CD4-positive, alpha-beta memory T cell (primary cell): Measurements from ENCODE around the gene ALAD. TPM values are rescaled to one million over a fixed set of nuclear protein-coding genes. Genes with fewer than 3 reads are reported as not detected.
A peak's percentile ranks its signal among the peaks of the same experiment; 100 is the strongest.

ENCODE experiments used
- CTCF ChIA-PET: fragments of 350-600 bp; sonication (Branson Sonifier 250); formaldehyde crosslinking; loops from one replicate; lab custom pipeline; 2021; ENCODE audit warnings: inconsistent platforms; ENCODE audit not compliant: partially characterized antibody; lab: Charles Lee
- POLR2A ChIA-PET: fragments of 350-600 bp; sonication (Branson Sonifier 250); formaldehyde crosslinking; loops from one replicate; lab custom pipeline; 2021; ENCODE audit not compliant: partially characterized antibody; lab: Charles Lee
- DNase-seq, 5 donors: peaks; one replicate each; pipeline versions ENCODE4 v3.0.0 to v3.0.0-alpha.2; 2020 to 2022; ENCODE audit warnings: mixed read lengths in 1 of 5
- H3K27ac ChIP-seq: one replicate; pipeline ENCODE4 v1.7.0; 2013; ENCODE audit warnings: low read depth, low read length
- H3K27me3 ChIP-seq: 2 replicates; pipeline ENCODE4 v1.7.0; 2013; ENCODE audit warnings: mild to moderate bottlenecking, low read length, moderate library complexity; ENCODE audit not compliant: insufficient read depth
- H3K36me3 ChIP-seq: 2 replicates; pipeline ENCODE4 v1.7.0; 2013; ENCODE audit warnings: mild to moderate bottlenecking, low read length, moderate library complexity; ENCODE audit not compliant: insufficient read depth
- H3K4me1 ChIP-seq: 2 replicates; pipeline ENCODE4 v1.7.0; 2013; ENCODE audit warnings: mild to moderate bottlenecking, low read length, moderate library complexity; ENCODE audit not compliant: insufficient read depth
- H3K4me3 ChIP-seq, 2 donors: one replicate each; pipeline ENCODE4 v1.7.0; 2013; ENCODE audit warnings: low read length in 2 of 2, mild to moderate bottlenecking in 1 of 2
- H3K9me3 ChIP-seq, 2 donors: one replicate each; pipeline ENCODE4 v1.7.0; 2013; ENCODE audit warnings: low read length in 2 of 2, control low read depth in 1 of 2; ENCODE audit not compliant: control insufficient read depth in 1 of 2
- H3K27ac Mint-ChIP-seq, 7 donors: one replicate each; pipeline ENCODE4 v1.8.0; 2020 to 2021; ENCODE audit warnings: mixed read lengths in 7 of 7, mild to moderate bottlenecking in 6 of 7, inconsistent platforms in 3 of 7, moderate library complexity in 3 of 7
- H3K27me3 Mint-ChIP-seq, 2 donors: one replicate each; pipeline ENCODE4 v1.8.0; 2020 to 2021; ENCODE audit warnings: mixed read lengths in 2 of 2
- H3K36me3 Mint-ChIP-seq, 2 donors: one replicate each; pipeline ENCODE4 v1.8.0; 2020 to 2021; ENCODE audit warnings: mixed read lengths in 2 of 2, inconsistent platforms in 1 of 2, mild to moderate bottlenecking in 1 of 2
- H3K4me1 Mint-ChIP-seq, 4 donors: one replicate each; pipeline ENCODE4 v1.8.0; 2020 to 2021; ENCODE audit warnings: mixed read lengths in 4 of 4, mild to moderate bottlenecking in 1 of 4
- H3K4me3 Mint-ChIP-seq, 8 donors: one replicate each; pipeline ENCODE4 v1.8.0; 2020 to 2021; ENCODE audit warnings: mixed read lengths in 8 of 8, mild to moderate bottlenecking in 7 of 8, moderate library complexity in 6 of 8, inconsistent platforms in 3 of 8
- H3K9me3 Mint-ChIP-seq, 8 donors: one replicate each; pipeline ENCODE4 v1.8.0; 2020 to 2021; ENCODE audit warnings: mixed read lengths in 8 of 8, mild to moderate bottlenecking in 5 of 8, inconsistent platforms in 3 of 8, moderate library complexity in 1 of 8
- intact Hi-C: fragments of 100-400 bp; cut with micrococcal nuclease; formaldehyde crosslinking; loops from one replicate; pipeline ENCODE4 v1.15.1; 2023
- polyA plus RNA-seq, 2 donors: library from polyadenylated mRNA; unstranded; fragments of 300-500 nt; fragmentation: Illumina TruSeq; gene quantifications; one replicate each; pipeline ENCODE4 v1.2.3, GENCODE V29; 2021
- total RNA-seq, 2 experiments: library from RNA; stranded (reverse); gene quantifications; one replicate each; pipeline ENCODE4 v1.2.3, GENCODE V29; 2021

ALAD gene
- total and polyA plus RNA-seq, 4 experiments from 2014 or later, result 16.4 to 39.9 (median 31.9) TPM

DNA sequence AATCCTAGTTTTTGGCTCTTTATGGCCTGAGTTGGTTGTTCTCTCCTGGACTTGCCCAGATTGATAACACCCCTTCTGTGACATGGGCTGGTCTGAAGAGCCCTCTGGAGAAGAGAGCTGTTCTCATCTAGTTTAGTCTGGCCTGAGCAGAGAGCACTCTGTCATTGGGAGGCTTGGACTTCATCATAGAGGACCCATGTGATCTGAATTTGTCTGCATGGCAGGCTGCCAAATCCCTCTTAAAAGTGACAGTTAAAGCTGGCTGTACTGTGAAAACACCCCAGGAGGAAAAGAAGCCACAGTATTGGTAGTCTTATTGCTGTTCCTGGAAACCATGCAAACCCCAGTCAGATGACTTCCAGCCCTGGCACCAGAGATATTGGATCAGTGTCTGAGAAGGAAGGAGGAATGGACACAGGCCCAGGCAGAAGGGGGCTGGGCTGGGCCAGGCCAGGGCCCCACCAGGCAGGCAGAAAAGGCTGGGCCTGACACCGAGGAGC, 57.3 kb downstream of the ALAD start:
- Mint-ChIP-seq H3K36me3 (no peaks in the 10 kb centered on the region), H3K27ac (no peak overlapping the region), H3K4me1 (peaks cover 7 to 23% (median 15%) of the 10 kb centered on the region in 4 donors), H3K9me3 (no peaks in the 10 kb centered on the region), H3K4me3 (no peak overlapping the region), H3K27me3 (peaks cover 1 to 4% of the 10 kb centered on the region in 2 donors)
- Histone ChIP-seq H3K9me3 (no peaks in the 10 kb centered on the region), H3K4me1 (peaks cover 10% of the 10 kb centered on the region), H3K36me3 (no peaks in the 10 kb centered on the region), H3K27ac (no peak overlapping the region), H3K4me3 (no peak overlapping the region), H3K27me3 (peaks cover under 1% of the 10 kb centered on the region)
- ChIA-PET CTCF (no interaction called here), POLR2A (interaction anchor here (0.7 kb wide), 1 partner anchor 1420 kb away, joined by 3 read pairs; no protein-coding TSS in a partner anchor)
- no peak for DNase-seq
- intact Hi-C loops, result no loop called here

DNA sequence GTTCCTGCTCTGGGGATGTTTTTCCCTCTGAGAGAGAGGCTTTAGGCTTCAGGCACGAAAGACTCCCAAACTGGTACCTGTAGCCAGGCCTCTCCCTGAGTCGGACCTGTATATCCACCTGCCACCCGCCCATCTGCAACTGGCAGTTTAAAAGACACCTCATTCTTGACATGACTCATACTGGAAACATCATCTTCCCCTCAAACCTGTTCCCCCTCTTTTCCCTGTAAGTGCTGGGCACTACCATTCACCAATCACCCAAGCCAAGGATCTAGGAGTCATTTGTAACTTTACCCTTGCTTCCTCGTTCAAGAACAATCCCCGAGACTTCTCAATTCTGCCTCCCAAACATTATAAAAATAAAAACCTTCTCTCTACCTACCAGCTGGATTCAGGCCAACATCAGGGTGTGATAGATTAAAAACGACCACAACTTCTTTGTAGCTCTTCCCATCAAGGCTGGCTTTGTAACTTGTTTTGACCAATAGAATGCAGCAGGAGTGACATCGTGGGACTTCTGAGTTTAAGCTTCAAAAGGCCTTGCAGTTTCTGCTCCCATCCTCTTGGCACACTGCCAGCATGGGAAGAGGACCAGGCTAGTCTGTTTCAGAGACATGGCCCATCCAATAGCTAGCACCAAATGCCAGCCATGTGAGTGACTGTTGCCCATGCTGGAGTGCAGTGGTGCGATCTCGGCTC, 59.2 kb downstream of the ALAD start:
- CTCF ChIA-PET, result interaction anchor here (1.5 kb wide), 1 partner anchor 67 kb away, joined by 8 read pairs; the partner anchor contains the start of genes CDC26 and PRPF4
- DNase-seq, result no peak
- Histone ChIP-seq H3K9me3 (no peaks in the 10 kb centered on the region), H3K4me3 (no peak overlapping the region), H3K36me3 (no peaks in the 10 kb centered on the region), H3K4me1 (peaks cover 10% of the 10 kb centered on the region), H3K27me3 (no peaks in the 10 kb centered on the region), H3K27ac (no peak overlapping the region)
- H3K27ac Mint-ChIP-seq, result peak overlapping the region in 1 of 7 donors; percentile 59
- H3K36me3 Mint-ChIP-seq, result no peaks in the 10 kb centered on the region
- POLR2A ChIA-PET, result interaction anchor here (2.9 kb wide), 1 partner anchor 35 kb away, joined by 11 read pairs; the partner anchor contains the start of gene HDHD3
- intact Hi-C loops, result no loop called here
- peaks cover 7 to 23% (median 15%) of the 10 kb centered on the region in 4 donors for H3K4me1 Mint-ChIP-seq
- H3K9me3 Mint-ChIP-seq, result no peaks in the 10 kb centered on the region
- H3K4me3 Mint-ChIP-seq, result peak overlapping the region in 7 of 8 donors; percentile 2 to 61 (median 32)
- H3K27me3 Mint-ChIP-seq, result peaks cover 1 to 4% of the 10 kb centered on the region in 2 donors

DNA sequence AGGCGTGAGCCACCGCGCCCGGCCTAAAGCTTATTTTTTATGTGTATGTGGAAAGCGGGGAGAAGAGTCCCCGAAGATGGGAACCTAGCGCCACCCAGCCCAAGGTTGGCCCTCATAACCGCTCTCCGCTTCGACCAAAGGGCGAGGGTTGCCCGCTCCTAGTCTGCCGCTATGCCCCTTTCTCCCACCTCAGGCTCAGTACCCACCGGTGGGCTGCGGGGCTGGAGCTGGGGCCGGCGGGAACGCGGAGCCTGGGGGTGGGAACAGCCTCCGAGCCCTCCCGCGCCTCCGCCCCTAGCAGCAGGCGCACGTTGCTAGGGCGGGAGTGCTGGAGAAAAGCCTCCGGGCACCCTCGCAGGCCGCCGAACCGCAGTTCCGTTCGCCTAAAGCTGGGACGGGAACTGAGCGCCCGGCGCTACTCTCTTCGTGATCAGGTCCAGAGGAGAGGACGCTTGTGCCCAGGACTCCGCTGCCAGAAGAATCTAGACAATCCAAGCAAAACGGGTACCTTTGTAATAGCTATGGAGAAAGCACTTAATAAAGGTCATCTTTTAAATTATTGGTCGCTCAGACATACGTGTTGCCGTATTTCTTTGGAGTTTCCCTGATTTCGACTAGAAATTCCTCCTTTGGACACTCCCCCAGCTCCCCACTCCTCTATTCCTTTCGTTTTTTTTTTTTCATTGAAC, 60.9 kb downstream of the ALAD start, which contains the start of gene WDR31:
Gene WDR31, minus strand, starts transcription at position 265 of the 689 bp plus-strand sequence. CDS start 8,253 bp downstream, outside the sequence.
- H3K9me3 ChIP-seq, result no peaks in the 10 kb centered on the region
- Mint-ChIP-seq H3K4me3 (peak within 1 kb of the TSS; percentile 82 to 92 (median 87)), H3K27ac (peak within 1 kb of the TSS in 6 of 7 donors; percentile 51 to 73 (median 56)), H3K9me3 (no peaks in the 10 kb centered on the region), H3K4me1 (peaks cover 7 to 23% (median 15%) of the 10 kb centered on the region in 4 donors), H3K36me3 (no peaks in the 10 kb centered on the region), H3K27me3 (peaks cover 1 to 4% of the 10 kb centered on the region in 2 donors)
- H3K27ac ChIP-seq, result peak within 1 kb of the TSS; percentile 28
- CTCF ChIA-PET, result interaction anchor here (1.0 to 2.3 kb wide), 10 partner anchors 10 to 317 kb away, joined by 3 to 21 read pairs (median 4); partner anchors contain the start of genes ALAD, BSPRY, CDC26 and HDHD3
- H3K36me3 ChIP-seq, result no peaks in the 10 kb centered on the region
- intact Hi-C loops, result loop anchor here (1.0 kb wide), 5 partner anchors 36 to 1709 kb away; partner anchors contain the start of genes ALAD, C9orf43, CDC26 and DNAJC25
- H3K27me3 ChIP-seq, result no peaks in the 10 kb centered on the region
- POLR2A ChIA-PET, result interaction anchor here (0.6 to 2.9 kb wide), 9 partner anchors 9 to 242 kb away, joined by 3 to 16 read pairs (median 6); partner anchors contain the start of genes ALAD, BSPRY, C9orf43 and CDC26
- peak within 1 kb of the TSS; percentile 8 to 79 for H3K4me3 ChIP-seq
- H3K4me1 ChIP-seq, result peaks cover 10% of the 10 kb centered on the region
- peak; percentile 61 to 78 (median 75) for DNase-seq

GRCh38 chr9:113337714-113338113, 63.4 kb downstream of the ALAD start:
- intact Hi-C loops, result no loop called here
- H3K27me3 ChIP-seq, result no peaks in the 10 kb centered on the region
- no peaks in the 10 kb centered on the region for H3K36me3 Mint-ChIP-seq
- H3K4me3 ChIP-seq, result no peak overlapping the region
- no peaks in the 10 kb centered on the region for H3K36me3 ChIP-seq
- CTCF ChIA-PET, result interaction anchor here (1.2 kb wide), 1 partner anchor 64 kb away, joined by 9 read pairs; no protein-coding TSS in a partner anchor
- H3K27ac Mint-ChIP-seq, result no peak overlapping the region
- POLR2A ChIA-PET, result no interaction called here
- no peaks in the 10 kb centered on the region for H3K9me3 Mint-ChIP-seq
- H3K27ac ChIP-seq, result no peak overlapping the region
- peaks cover 7 to 23% (median 14%) of the 10 kb centered on the region in 4 donors for H3K4me1 Mint-ChIP-seq
- no peak for DNase-seq
- no peaks in the 10 kb centered on the region for H3K9me3 ChIP-seq
- no peak overlapping the region for H3K4me3 Mint-ChIP-seq
- peaks cover 10% of the 10 kb centered on the region for H3K4me1 ChIP-seq
- H3K27me3 Mint-ChIP-seq, result peaks cover 1 to 4% of the 10 kb centered on the region in 2 donors

Other genes starting within 250 kb of the ALAD start
- 10 to 100 TPM; 34.3 to 34.9 TPM for gene FKBP15, start 180.0 kb downstream of the ALAD start, total RNA-seq
- gene FKBP15, start 180.0 kb downstream of the ALAD start, polyA plus RNA-seq, result 10 to 100 TPM in 1 of 2 donors, 1 to 10 TPM in 1; 1.9 to 19.6 TPM
- 1 to 10 TPM; 4.1 to 4.2 TPM for gene SLC31A1, start 179.7 kb downstream of the ALAD start, total RNA-seq
- 1 to 10 TPM; 2.1 to 2.3 TPM for gene SLC31A1, start 179.7 kb downstream of the ALAD start, polyA plus RNA-seq
- gene CDC26, start 125.7 kb downstream of the ALAD start, total RNA-seq, result 10 to 100 TPM; 44.4 to 47.3 TPM
- gene CDC26, start 125.7 kb downstream of the ALAD start, polyA plus RNA-seq, result 100 to 1,000 TPM; 149 to 213 TPM
- 10 to 100 TPM; 20.7 to 23.2 TPM for gene PRPF4, start 125.6 kb downstream of the ALAD start, total RNA-seq
- 10 to 100 TPM; 19.2 to 25.7 TPM for gene PRPF4, start 125.6 kb downstream of the ALAD start, polyA plus RNA-seq
- gene RNF183, start 97.9 kb downstream of the ALAD start, total RNA-seq, result not detected
- gene RNF183, start 97.9 kb downstream of the ALAD start, polyA plus RNA-seq, result not detected
- gene WDR31, start 61.0 kb downstream of the ALAD start, total RNA-seq, result under 1 TPM; 0.33 to 0.67 TPM
- under 1 TPM in 1 of 2 donors, not detected in 1; 0.89 TPM for gene WDR31, start 61.0 kb downstream of the ALAD start, polyA plus RNA-seq
- not detected for gene BSPRY, start 51.7 kb downstream of the ALAD start, total RNA-seq
- gene BSPRY, start 51.7 kb downstream of the ALAD start, polyA plus RNA-seq, result under 1 TPM; 0.24 to 0.93 TPM
- 10 to 100 TPM; 29.9 to 32.8 TPM for gene HDHD3, start 24.3 kb downstream of the ALAD start, total RNA-seq
- gene HDHD3, start 24.3 kb downstream of the ALAD start, polyA plus RNA-seq, result 10 to 100 TPM; 40.8 to 52.3 TPM
- gene POLE3, start 9.4 kb upstream of the ALAD start, total RNA-seq, result 10 to 100 TPM; 46.9 TPM
- 100 to 1,000 TPM; 103 to 179 TPM for gene POLE3, start 9.4 kb upstream of the ALAD start, polyA plus RNA-seq
- under 1 TPM; 0.86 to 0.87 TPM for gene C9orf43, start 9.5 kb upstream of the ALAD start, total RNA-seq
- gene C9orf43, start 9.5 kb upstream of the ALAD start, polyA plus RNA-seq, result under 1 TPM; 0.41 to 0.45 TPM
- 10 to 100 TPM; 17.5 to 18.4 TPM for gene RGS3, start 62.4 kb upstream of the ALAD start, total RNA-seq
- 10 to 100 TPM in 1 of 2 donors, 1 to 10 TPM in 1; 3.4 to 23.2 TPM for gene RGS3, start 62.4 kb upstream of the ALAD start, polyA plus RNA-seq